Activated CD4-positive, alpha-beta T cell treated with anti-CD3 and anti-CD28 coated beads, Interleukin-2, amount 50 U/mL, for 48 hours (primary cell): ENCODE measurements around the gene TOLLIP.

ENCODE experiments used
- DNase-seq, 2 experiments: peaks; one replicate each; pipeline ENCODE4 v3.0.0-alpha.2; 2020

The TOLLIP gene

DNA sequence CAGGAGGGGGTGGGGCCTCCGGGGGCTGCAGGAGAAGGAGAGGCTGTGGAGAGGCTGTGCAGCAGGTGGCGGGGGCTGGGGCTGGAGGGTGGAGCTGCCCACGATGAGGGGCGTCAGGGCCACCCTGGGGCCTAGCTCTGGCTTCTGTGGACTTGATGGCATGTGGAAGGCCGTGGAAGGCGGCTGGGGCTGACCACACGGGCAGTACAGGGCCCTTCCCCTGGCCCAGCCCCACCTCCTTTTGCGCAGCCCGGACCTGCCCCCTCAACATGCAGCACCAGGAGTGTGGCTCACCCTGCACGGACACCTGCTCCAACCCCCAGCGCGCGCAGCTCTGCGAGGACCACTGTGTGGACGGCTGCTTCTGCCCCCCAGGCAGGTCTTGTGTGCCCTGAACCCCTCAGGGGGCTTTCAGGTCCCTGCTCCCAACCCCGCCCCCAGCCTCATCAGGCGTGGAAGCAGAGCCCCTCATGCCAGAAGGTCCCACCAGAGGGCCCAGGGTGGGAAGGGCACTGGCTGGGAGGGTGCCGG is 80.4 kb downstream of the TOLLIP start:
- DNase-seq: no peak

DNA sequence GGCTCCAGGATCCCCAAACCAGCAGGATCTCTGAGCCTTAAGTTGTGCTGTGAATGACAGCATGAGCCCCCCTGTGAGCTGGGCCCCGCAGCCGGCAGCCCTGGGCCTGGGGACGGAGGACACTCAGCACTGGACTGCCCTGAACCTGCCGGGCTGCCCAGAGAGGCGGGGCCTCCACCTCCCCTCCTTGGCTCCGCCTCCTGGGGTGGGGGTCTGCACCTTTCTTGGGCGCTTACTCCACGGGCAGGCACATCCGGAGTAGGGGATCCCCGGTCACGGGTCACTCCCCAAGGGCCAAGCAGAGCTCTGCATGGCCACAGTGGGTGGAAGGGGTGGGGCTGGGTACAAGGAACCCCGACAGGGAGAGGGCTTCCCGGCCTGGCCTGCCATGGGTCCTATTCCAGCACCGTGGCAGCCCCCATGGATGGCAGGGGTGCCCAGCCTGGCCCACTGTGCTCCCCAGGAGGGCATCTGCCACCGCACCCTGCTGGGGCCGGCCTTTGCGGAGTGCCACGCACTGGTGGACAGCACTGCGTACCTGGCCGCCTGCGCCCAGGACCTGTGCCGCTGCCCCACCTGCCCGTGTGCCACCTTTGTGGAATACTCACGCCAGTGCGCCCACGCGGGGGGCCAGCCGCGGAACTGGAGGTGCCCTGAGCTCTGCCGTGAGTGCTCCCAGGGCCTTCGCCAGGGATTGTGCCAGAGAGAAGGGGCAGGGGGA is 81.2 kb downstream of the TOLLIP start:
- DNase-seq: no peak

DNA sequence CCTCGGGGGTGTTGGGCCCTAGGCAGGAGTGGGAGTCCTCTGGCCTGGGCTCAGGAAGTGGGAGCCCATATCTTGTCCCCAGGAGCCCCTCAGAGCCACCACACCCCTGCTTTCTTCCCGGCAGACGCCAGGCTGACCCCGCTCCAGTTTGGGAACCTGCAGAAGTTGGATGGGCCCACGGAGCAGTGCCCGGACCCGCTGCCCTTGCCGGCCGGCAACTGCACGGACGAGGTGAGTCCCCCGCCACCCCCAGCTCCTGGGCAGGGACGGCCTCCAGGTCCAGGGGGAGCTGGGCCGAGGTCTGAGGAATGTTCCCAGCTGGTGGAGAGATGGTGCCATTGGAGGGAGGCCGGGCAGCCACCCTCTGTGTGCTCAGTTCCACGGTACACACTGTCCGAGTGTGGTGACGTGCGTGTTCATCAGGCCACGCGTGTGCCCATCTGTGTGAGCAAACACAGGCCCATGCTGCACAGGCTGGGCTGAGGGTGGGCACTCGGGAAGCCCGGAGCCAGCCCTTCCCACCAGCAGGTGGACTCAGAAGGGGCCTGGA is 81.8 kb downstream of the TOLLIP start:
- no peak for DNase-seq

DNA sequence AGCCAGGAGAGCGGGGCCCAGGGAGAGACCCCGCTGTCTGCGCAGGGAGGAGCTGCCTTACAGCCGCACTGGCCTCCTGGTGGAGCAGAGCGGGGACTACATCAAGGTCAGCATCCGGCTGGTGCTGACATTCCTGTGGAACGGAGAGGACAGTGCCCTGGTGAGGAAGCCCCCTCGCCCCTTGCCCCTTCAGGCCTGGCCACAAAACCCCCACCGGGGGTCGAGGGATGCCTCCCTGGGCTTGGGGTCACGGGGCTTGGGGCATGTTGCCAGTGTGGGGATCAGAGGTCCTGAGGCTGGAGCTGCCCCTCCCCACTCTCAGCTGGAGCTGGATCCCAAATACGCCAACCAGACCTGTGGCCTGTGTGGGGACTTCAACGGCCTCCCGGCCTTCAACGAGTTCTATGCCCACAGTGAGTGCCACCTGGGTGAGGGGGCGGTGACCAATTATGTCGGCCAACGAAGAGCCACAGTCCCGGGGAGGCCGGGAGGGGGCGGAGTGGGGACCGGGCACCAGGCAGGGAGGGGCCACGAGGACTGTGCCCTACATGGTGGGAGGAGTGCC is 82.4 kb downstream of the TOLLIP start:
- DNase-seq: no peak

DNA sequence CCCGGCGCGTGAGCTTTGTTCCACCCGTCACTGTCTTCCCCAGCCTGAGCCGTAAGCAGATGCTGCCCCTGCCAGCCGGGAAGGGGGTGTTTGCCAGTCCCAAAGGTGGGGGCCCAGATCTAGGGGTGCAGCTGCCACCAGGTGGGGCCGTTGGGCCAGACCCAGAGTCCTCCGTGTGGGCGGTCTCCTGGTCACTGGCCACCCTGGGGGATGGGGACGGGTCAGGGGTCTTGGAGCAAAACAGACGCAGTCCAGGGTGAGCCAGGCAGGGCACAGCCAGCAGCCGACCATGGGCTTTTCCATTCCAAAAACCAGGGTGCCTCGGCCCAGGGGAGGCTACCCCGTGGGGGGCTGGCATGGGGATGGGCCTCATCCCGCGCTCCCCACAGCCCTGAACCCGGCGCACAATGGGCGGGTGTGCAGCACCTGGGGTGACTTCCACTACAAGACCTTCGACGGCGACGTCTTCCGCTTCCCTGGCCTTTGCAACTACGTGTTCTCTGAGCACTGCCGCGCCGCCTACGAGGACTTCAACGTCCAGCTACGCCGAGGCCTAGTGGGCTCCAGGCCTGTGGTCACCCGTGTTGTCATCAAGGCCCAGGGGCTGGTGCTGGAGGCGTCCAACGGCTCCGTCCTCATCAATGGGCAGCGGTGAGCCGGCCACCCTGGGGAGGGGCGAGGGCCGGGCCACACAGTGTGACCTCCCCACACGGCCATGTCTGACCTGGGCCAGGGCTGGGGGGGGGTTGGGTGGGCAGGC is 83.0 kb downstream of the TOLLIP start:
- DNase-seq: no peak

DNA sequence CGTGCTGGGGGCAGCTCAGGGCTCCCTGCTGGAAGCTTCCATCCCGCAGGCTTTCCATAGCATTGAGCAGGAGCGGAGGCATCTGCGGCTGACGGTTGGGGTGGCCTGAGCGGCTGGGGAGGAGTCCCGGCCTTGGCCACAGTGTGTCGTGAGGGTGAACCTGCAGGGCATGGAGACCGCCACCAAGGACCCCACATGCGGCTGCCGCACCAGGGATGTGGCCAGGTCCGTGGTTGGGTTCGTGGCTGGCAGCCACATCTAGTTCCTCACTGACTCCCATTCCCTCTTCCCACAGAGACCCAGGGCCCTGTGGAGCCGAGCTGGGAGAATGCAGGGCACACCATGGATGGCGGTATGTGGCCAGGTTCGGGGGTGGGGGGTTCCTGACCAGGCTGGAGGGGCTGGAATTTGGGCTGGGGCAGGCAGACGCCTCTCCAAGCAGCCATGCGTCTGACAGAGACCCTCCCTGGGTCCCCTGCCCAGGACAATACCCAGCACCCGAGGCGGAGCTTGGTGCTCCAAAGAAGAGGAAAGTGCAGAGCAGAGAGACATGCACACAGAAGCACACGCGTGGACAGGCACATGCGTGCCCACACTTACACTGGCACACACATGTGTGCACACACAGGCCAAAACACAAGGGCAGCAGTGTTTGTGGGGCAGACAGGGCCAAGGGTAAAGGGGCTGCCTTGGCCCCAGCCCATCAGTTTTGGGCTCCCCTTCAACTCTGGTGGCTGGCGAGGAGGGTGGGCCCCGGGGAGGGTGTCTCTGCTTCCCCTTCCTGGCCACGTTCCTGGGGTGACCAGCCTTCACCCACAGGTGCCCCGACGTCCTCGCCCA is 83.8 kb downstream of the TOLLIP start:
- no peak for DNase-seq

DNA sequence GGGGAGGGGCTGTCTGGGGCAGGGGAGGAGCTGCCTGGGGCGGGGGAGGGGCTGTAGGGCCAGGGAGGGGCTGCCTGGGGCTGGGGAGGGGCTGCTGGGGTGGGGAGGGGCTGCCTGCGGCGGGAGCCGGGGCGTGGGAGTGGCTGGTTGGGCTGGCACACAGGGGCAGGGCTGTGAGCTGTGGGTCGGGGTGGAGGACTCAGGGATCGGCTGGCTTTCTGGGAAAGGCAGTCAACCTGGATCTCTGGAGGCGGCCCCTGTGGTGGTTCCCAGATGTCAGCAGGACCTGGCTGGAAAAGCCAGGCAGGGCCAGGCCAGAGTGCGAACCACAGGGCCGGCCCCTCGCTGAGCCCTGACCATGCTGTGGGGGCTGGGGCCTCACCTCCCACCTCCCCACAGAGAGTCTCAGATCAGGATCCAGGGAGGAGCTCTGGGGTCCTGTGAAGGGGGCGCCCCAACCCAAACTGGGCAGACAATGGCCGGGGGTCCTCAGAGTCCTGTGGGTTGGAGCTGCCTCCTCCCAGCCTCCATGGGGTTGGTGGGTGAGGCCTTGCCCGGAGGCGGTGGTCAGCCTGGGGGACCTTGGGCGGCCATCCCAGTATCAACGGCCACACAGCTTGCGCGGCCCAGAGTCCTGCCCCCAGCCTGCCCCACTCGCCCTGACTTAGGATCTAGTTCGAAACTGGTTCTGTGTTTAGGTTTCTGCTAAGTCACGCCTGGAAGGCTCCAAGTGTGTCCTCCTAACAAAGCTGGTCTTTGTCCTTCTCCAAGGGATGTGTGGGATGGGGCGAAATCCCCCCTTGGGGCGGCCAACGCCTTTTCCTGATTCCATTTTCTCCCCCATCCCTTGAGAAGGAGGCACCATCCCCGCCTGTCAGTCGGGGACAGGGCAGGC is 84.7 kb downstream of the TOLLIP start:
- no peak for DNase-seq
